CD14-positive monocyte (primary cell): ENCODE measurements around the gene SPARC. TPM values are rescaled to one million over a fixed set of nuclear protein-coding genes. Genes with fewer than 3 reads are reported as not detected.

Source experiments
- DNase-seq, 3 donors: peaks; one replicate each; pipeline ENCODE4 v3.0.0-alpha.2; 2011 to 2022
- H2AFZ ChIP-seq: 2 replicates; pipeline ENCODE4 v1.6.0; 2012; ENCODE audit warnings: mild to moderate bottlenecking, low read depth, low read length, inconsistent platforms; ENCODE audit not compliant: insufficient read depth, poor library complexity, severe bottlenecking
- H3K27ac ChIP-seq, 2 donors: 1 replicate in 1 of 2; 2 replicates in 1 of 2; pipeline ENCODE4 v1.5.1; 2012 to 2013; ENCODE audit warnings: low read length in 2 of 2, control low read depth in 1 of 2, inconsistent platforms in 1 of 2, low read depth in 1 of 2, mild to moderate bottlenecking in 1 of 2
- H3K27me3 ChIP-seq, 2 donors: one replicate each; pipeline versions ENCODE4 v1.6.0 to v1.6.1; 2011 to 2013; ENCODE audit warnings: low read length in 2 of 2; ENCODE audit not compliant: control insufficient read depth in 2 of 2, insufficient read depth in 2 of 2
- H3K36me3 ChIP-seq, 2 donors: replicated peaks in 1 of 2; 1 replicate in 1 of 2; 2 replicates in 1 of 2; pipeline versions ENCODE4 v1.5.1 to v1.6.1; 2012 to 2013; ENCODE audit warnings: low read length in 2 of 2, control low read depth in 1 of 2, inconsistent platforms in 1 of 2, mild to moderate bottlenecking in 1 of 2; ENCODE audit not compliant: insufficient read depth in 2 of 2, control insufficient read depth in 1 of 2
- H3K4me1 ChIP-seq, 2 donors: 1 replicate in 1 of 2; 2 replicates in 1 of 2; pipeline versions ENCODE4 v1.5.1 to v1.6.1; 2012 to 2013; ENCODE audit warnings: low read length in 2 of 2, control low read depth in 1 of 2, inconsistent platforms in 1 of 2, mild to moderate bottlenecking in 1 of 2, moderate library complexity in 1 of 2; ENCODE audit not compliant: insufficient read depth in 2 of 2, control insufficient read depth in 1 of 2
- H3K4me2 ChIP-seq: replicated peaks from 2 replicates; pipeline ENCODE3; 2012; ENCODE audit warnings: low read length, moderate library complexity, mild to moderate bottlenecking; ENCODE audit not compliant: poor library complexity, severe bottlenecking; ENCODE audit errors: extremely low read depth
- H3K4me3 ChIP-seq, 3 experiments: fragments of 200-600 bp in 1 of 3; sonication (generic) in 1 of 3; replicated peaks in 1 of 3; 1 replicate in 2 of 3; 2 replicates in 1 of 3; pipeline ENCODE4 v1.5.1; 2011 to 2013; ENCODE audit warnings: low read length in 3 of 3, mild to moderate bottlenecking in 3 of 3, control low read depth in 2 of 3, low read depth in 2 of 3, inconsistent platforms in 1 of 3, moderate library complexity in 1 of 3
- H3K79me2 ChIP-seq: 2 replicates; pipeline ENCODE4 v1.6.0; 2012; ENCODE audit warnings: mild to moderate bottlenecking, control low read depth, inconsistent platforms, low read length, moderate library complexity; ENCODE audit not compliant: insufficient read depth
- H3K9ac ChIP-seq: 2 replicates; pipeline ENCODE4 v1.6.0; 2017; ENCODE audit warnings: low read length, mild to moderate bottlenecking; ENCODE audit not compliant: insufficient read depth, poor library complexity, severe bottlenecking
- H3K9me3 ChIP-seq, 2 donors: replicated peaks in 1 of 2; 1 replicate in 1 of 2; 2 replicates in 1 of 2; pipeline versions ENCODE4 v1.5.1 to v1.6.1; 2012 to 2013; ENCODE audit warnings: low read length in 2 of 2, control low read depth in 1 of 2; ENCODE audit not compliant: control insufficient read depth in 1 of 2, insufficient read depth in 1 of 2
- H4K20me1 ChIP-seq: 2 replicates; pipeline ENCODE4 v1.6.0; 2012; ENCODE audit warnings: mild to moderate bottlenecking, low read length, control low read depth, moderate library complexity; ENCODE audit not compliant: insufficient read depth
- H3K27ac Mint-ChIP-seq, 7 donors: one replicate each; pipeline ENCODE4 v1.8.0; 2020; ENCODE audit warnings: mild to moderate bottlenecking in 7 of 7, mixed read lengths in 7 of 7, moderate library complexity in 6 of 7, inconsistent platforms in 2 of 7
- H3K27me3 Mint-ChIP-seq, 3 donors: one replicate each; pipeline ENCODE4 v1.8.0; 2021 to 2022; ENCODE audit warnings: low read depth in 3 of 3, mild to moderate bottlenecking in 3 of 3, mixed read lengths in 3 of 3, moderate library complexity in 3 of 3, inconsistent platforms in 1 of 3
- H3K36me3 Mint-ChIP-seq, 2 donors: one replicate each; pipeline ENCODE4 v1.8.0; 2020; ENCODE audit warnings: mixed read lengths in 2 of 2, inconsistent platforms in 1 of 2, mild to moderate bottlenecking in 1 of 2
- H3K4me1 Mint-ChIP-seq: one replicate; pipeline ENCODE4 v1.8.0; 2020; ENCODE audit warnings: mild to moderate bottlenecking, mixed read lengths
- H3K4me3 Mint-ChIP-seq, 2 donors: one replicate each; pipeline ENCODE4 v1.8.0; 2020; ENCODE audit warnings: mild to moderate bottlenecking in 2 of 2, mixed read lengths in 2 of 2, moderate library complexity in 1 of 2
- H3K9me3 Mint-ChIP-seq, 7 donors: one replicate each; pipeline ENCODE4 v1.8.0; 2020 to 2022; ENCODE audit warnings: mixed read lengths in 7 of 7, mild to moderate bottlenecking in 6 of 7, moderate library complexity in 6 of 7, inconsistent platforms in 2 of 7
- WGBS: methylation state at CpG from one replicate; pipeline ENCODE4 v1.1.5; 2013; ENCODE audit warnings: missing lambda C conversion rate; ENCODE audit not compliant: insufficient coverage; 5-methylcytosine and 5-hydroxymethylcytosine counted together
- intact Hi-C, 2 donors: fragments of 100-400 bp; cut with micrococcal nuclease; formaldehyde crosslinking; loops; one replicate each; pipeline versions ENCODE4 v1.15.0 to v1.15.1; 2023
- polyA plus RNA-seq, 3 donors: library from polyadenylated mRNA; depleted of rRNA in 1 of 3; unstranded in 2 of 3; stranded (reverse) in 1 of 3; fragments of 300-500 nt in 2 of 3; fragments of >200 nt in 1 of 3; fragmentation: Illumina TruSeq in 2 of 3; gene quantifications; 1 replicate in 2 of 3; 2 replicates in 1 of 3; pipeline ENCODE4 v1.2.3, GENCODE V29; 2012 to 2021
- TF ChIP-seq, protein P1 (sequence below): fragments of 200-600 bp; IDR thresholded peaks from one replicate; pipeline ENCODE4 v1.8.0; 2022; ENCODE audit warnings: antibody characterized with exemption, mild to moderate bottlenecking

The SPARC gene
- polyA plus RNA-seq, 3 donors, result 3.0 to 19.7 (median 10.7) TPM

DNA sequence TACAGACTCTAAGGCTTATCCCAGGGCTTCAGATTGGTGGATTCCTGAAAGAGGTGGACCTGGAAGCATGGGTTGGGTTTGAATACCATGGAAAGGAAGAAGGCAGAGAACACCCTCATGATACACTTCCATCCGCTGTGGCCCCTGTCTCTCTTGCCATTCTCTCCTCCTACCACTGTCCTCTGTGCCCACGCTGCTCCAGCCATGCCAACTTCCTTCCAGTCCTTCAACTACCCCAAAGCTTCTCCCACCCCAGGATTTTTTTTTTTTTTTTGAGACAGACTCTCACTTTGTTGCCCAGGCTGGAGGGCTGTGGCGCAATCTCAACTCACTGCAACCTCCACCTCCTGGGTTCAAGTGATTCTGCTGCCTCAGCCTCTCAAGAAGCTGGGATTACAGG lies 1.7 kb upstream of the SPARC start:
- TF ChIP-seq, protein P1, sequence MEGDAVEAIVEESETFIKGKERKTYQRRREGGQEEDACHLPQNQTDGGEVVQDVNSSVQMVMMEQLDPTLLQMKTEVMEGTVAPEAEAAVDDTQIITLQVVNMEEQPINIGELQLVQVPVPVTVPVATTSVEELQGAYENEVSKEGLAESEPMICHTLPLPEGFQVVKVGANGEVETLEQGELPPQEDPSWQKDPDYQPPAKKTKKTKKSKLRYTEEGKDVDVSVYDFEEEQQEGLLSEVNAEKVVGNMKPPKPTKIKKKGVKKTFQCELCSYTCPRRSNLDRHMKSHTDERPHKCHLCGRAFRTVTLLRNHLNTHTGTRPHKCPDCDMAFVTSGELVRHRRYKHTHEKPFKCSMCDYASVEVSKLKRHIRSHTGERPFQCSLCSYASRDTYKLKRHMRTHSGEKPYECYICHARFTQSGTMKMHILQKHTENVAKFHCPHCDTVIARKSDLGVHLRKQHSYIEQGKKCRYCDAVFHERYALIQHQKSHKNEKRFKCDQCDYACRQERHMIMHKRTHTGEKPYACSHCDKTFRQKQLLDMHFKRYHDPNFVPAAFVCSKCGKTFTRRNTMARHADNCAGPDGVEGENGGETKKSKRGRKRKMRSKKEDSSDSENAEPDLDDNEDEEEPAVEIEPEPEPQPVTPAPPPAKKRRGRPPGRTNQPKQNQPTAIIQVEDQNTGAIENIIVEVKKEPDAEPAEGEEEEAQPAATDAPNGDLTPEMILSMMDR, result no peak
- no peaks in the 10 kb centered on the region for H4K20me1 ChIP-seq
- H3K27me3 Mint-ChIP-seq, result peaks cover 4 to 10% (median 7%) of the 10 kb centered on the region in 3 donors
- H3K79me2 ChIP-seq, result no peaks in the 10 kb centered on the region
- WGBS, result no CpG with 5 or more reads among the region's 3 CpGs
- H3K36me3 ChIP-seq, result no peaks in the 10 kb centered on the region
- DNase-seq, result no peak
- H3K36me3 Mint-ChIP-seq, result no peaks in the 10 kb centered on the region
- no peak overlapping the region for H3K4me2 ChIP-seq
- no peak overlapping the region for H3K9ac ChIP-seq
- no peak overlapping the region for H3K4me3 ChIP-seq
- no peak overlapping the region for H3K27ac Mint-ChIP-seq
- peaks cover 48% of the 10 kb centered on the region for H3K4me1 Mint-ChIP-seq
- H3K4me3 Mint-ChIP-seq, result no peak overlapping the region
- intact Hi-C loops, result no loop called here
- peaks cover 39% of the 10 kb centered on the region in 2 donors for H3K4me1 ChIP-seq
- H3K9me3 ChIP-seq, result no peaks in the 10 kb centered on the region
- no peak overlapping the region for H2AFZ ChIP-seq
- H3K27ac ChIP-seq, result no peak overlapping the region
- H3K9me3 Mint-ChIP-seq, result peaks cover 0 to 5% (median 0%) of the 10 kb centered on the region in 7 donors
- no peaks in the 10 kb centered on the region for H3K27me3 ChIP-seq

DNA sequence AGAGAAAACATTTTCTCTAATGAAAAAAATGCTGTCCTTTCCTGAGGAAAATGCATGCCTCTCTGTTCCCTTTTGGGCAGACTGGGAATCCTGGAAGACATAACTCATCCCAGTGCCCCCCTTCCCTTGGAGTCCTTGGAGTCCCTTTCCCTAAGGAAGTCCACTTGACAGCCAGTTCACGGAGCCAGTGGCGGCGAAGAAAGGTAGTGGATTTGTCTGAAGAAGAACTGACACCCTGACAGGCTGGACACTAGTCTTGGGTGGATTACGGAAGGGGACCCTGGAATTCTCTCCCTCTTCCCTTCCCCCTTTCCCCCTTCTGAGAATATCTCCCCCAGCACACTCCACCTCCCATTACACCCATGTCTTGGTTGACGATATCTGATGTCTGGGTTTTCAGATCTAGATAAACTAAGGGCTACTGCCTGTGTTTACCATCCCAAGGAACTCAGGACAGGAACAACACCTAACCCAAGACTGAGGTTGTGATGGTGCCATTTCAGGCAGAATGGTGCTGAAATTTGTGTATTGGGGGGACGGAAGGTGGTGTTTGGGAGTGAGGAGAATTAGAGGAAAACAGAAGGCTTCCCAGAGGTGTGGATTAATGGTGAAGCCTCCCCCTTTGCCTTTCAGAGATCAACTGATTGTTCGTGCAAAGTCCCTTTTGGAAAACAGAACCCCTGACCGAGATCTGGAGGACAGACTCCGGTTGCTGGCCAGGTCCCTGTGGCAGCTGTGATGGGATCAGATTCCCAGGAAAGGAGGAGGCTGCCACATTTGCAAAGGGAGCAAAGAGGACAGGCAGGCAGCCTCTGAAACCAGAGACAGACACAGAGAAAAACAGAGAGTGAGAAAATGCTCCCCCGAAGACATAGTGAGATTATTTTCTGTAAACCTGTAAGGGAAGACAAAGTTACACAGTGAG lies 704 bp downstream of the SPARC start:
- H3K4me3 ChIP-seq, result peak overlapping the region in 1 of 3 experiments; percentile 64
- H3K4me1 Mint-ChIP-seq, result peaks cover 60% of the 10 kb centered on the region
- H3K9me3 ChIP-seq, result no peaks in the 10 kb centered on the region
- intact Hi-C loops, result no loop called here
- H3K36me3 ChIP-seq, result no peaks in the 10 kb centered on the region
- H2AFZ ChIP-seq, result peak overlapping the region; percentile 92
- TF ChIP-seq, protein P1, result no peak
- H3K36me3 Mint-ChIP-seq, result no peaks in the 10 kb centered on the region
- H3K4me2 ChIP-seq, result peak overlapping the region; percentile 75
- H3K4me3 Mint-ChIP-seq, result peak overlapping the region; percentile 73 to 93
- no peak for DNase-seq
- H3K27me3 ChIP-seq, result no peaks in the 10 kb centered on the region
- peak overlapping the region; percentile 47 for H3K9ac ChIP-seq
- H3K4me1 ChIP-seq, result peaks cover 43 to 49% of the 10 kb centered on the region in 2 donors
- no peak overlapping the region for H3K27ac ChIP-seq
- H4K20me1 ChIP-seq, result no peaks in the 10 kb centered on the region
- peaks cover 4 to 15% (median 7%) of the 10 kb centered on the region in 3 donors for H3K27me3 Mint-ChIP-seq
- 72% methylated on average over 5 of the region's 10 CpGs for WGBS
- H3K27ac Mint-ChIP-seq, result peak overlapping the region in 3 of 7 donors; percentile 42 to 51 (median 46)
- H3K79me2 ChIP-seq, result no peaks in the 10 kb centered on the region
- H3K9me3 Mint-ChIP-seq, result peaks cover 0 to 5% (median 0%) of the 10 kb centered on the region in 7 donors
